ENCODE data around the gene CCDC13. TPM values are rescaled to one million over a fixed set of nuclear protein-coding genes. Genes with fewer than 3 reads are reported as not detected.

CCDC13 gene
- total and polyA plus RNA-seq, 7 donors = 0.30 to 1.2 (median 0.64) TPM

DNA sequence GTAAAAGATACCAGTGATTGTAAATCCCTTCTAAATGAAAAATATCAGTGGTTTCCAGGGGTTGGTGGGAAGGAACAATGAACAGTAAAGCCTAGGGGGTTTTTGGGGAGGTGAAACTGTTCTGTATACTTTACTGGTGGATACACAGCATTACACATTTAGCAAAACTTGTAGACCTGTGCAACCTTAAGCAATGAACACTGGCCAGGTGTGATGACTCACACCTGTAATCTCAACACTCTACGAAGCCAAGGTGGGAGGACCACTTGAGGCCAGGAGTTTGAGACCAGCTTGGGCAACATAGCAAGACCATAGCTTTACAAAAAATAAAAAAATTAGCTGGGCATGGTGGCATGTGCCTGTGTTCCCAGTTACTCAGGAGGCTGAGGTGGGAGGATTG is 1.8 kb downstream of the CCDC13 start:
- no peaks in the 10 kb centered on the region for H3K9me3 ChIP-seq
- no peak overlapping the region for H3K4me3 ChIP-seq
- H3K36me3 ChIP-seq (ENCODE audit: insufficient read depth in 1 of 2, low read depth in 1 of 2) = no peaks in the 10 kb centered on the region
- ATAC-seq = no peak
- no peak for DNase-seq
- intact Hi-C loops (cut with DNase I) = no loop called here
- WGBS, 3 donors = 86 to 93% (median 91%) methylated on average over 1 of the region's 1 CpG
- TF ChIP-seq, protein P1, sequence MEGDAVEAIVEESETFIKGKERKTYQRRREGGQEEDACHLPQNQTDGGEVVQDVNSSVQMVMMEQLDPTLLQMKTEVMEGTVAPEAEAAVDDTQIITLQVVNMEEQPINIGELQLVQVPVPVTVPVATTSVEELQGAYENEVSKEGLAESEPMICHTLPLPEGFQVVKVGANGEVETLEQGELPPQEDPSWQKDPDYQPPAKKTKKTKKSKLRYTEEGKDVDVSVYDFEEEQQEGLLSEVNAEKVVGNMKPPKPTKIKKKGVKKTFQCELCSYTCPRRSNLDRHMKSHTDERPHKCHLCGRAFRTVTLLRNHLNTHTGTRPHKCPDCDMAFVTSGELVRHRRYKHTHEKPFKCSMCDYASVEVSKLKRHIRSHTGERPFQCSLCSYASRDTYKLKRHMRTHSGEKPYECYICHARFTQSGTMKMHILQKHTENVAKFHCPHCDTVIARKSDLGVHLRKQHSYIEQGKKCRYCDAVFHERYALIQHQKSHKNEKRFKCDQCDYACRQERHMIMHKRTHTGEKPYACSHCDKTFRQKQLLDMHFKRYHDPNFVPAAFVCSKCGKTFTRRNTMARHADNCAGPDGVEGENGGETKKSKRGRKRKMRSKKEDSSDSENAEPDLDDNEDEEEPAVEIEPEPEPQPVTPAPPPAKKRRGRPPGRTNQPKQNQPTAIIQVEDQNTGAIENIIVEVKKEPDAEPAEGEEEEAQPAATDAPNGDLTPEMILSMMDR (IDR thresholded peaks at IDR 0.05) = no peak
- no peaks in the 10 kb centered on the region for H3K27me3 ChIP-seq (ENCODE audit: insufficient read depth in 3 of 3, low read length in 2 of 3)
- no peak overlapping the region for H3K27ac ChIP-seq
- H3K4me1 ChIP-seq = no peaks in the 10 kb centered on the region

DNA sequence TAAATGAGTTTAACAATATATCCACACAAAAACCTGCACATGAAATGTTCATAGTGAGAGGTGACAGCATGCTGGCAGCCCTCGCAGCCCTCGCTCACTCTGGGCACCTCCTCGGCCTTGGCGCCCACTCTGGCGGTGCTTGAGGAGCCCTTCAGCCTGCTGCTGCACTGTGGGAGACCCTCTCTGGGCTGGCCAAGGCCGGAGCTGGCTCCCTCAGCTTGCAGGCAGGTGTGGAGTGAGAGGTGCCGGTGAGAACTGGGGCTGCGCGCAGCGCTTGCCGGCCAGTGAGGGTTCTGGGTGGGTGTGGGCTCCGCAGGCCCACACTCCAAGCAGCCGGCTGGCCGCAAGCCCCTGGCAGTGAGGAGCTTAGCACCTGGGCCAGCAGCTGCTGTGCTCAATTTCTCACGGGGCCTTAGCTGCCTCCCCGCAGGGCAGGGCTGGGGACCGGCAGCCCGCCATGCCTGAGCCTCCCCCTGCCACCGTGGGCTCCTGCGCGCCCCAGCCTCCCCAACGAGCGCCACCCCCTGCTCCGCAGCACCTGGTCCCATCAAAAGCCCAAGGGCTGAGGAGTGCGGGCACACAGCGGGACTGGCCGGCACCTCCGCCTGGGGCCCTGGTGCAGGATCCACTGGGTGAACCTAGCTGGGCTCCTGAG is 3.4 kb downstream of the CCDC13 start:
- H3K36me3 ChIP-seq (ENCODE audit: insufficient read depth in 1 of 2, low read depth in 1 of 2) = no peaks in the 10 kb centered on the region
- no peak for ATAC-seq
- intact Hi-C loops (cut with DNase I) = no loop called here
- no peaks in the 10 kb centered on the region for H3K4me1 ChIP-seq
- H3K27ac ChIP-seq = no peak overlapping the region
- no peaks in the 10 kb centered on the region for H3K9me3 ChIP-seq
- no peaks in the 10 kb centered on the region for H3K27me3 ChIP-seq (ENCODE audit: insufficient read depth in 3 of 3, low read length in 2 of 3)
- TF ChIP-seq, protein P1 (IDR thresholded peaks at IDR 0.05) = no peak
- no peak for DNase-seq
- no peak overlapping the region for H3K4me3 ChIP-seq
- WGBS, 3 donors = 79 to 86% (median 82%) methylated on average over 26 to 28 of the region's 28 CpGs

DNA sequence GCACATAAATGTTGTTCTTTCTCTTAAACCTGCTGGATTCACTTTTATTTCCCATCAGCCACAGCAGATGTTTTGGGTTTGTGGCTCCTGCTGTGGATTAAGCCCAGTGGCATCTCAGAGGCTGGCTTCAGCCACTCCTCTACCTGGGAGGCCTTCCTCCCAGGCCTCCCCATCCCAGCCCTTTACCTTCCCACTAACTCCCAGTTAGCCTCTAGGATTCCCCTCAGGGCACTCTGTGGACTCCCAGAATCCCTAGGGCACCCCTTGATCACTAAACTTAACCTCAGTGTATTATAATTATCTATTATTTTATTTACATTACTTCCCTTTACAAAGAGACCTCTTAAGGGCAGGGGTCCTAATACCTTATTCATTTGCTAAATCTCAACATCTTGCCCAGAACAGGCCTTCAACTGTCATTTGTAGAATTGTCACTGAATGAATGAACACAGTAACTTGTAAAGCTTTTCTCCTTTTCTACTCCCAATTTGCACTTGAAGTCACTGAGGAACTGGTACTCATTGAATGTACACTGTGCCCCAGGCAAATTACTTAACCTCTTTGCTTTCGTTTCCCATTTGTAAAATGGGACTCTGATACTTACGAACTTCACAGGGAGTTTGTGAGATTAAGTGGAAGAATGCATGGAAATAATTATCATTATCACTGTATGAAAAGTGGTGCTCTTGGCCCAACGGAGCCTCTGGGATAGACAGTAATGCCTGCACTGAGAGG is 8.3 kb downstream of the CCDC13 start:
- ATAC-seq = no peak
- WGBS, 3 donors = 62 to 78% (median 63%) methylated on average over 3 of the region's 3 CpGs
- H3K27ac ChIP-seq = no peak overlapping the region

DNA sequence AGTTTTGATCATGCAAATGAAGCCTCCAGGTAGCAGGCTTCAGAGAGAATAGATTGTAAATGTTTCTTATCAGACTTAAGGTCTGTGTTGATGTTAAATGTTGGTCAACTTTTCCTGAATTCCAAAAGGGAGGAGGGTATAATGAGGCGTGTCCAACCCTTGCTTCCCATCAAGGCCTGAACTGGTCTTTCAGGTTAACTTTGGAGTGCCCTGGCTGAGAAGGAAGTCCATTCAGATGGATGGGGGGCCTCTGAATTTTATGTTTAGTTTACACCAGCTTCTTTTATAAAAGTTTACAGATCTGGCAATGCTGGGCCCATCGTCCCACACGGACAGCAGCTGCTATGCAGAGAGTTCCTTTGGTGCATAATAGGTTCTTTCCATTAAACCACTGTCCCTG is 8.9 kb downstream of the CCDC13 start:
- ATAC-seq (no peak), DNase-seq (no peak)
- no peaks in the 10 kb centered on the region for H3K27me3 ChIP-seq (ENCODE audit: insufficient read depth in 3 of 3, low read length in 2 of 3)
- 76 to 87% (median 80%) methylated on average over 3 of the region's 3 CpGs for WGBS, 3 donors
- TF ChIP-seq, protein P1 (IDR thresholded peaks at IDR 0.05) = no peak
- no peaks in the 10 kb centered on the region for H3K36me3 ChIP-seq (ENCODE audit: insufficient read depth in 1 of 2, low read depth in 1 of 2)
- H3K4me1 ChIP-seq = no peaks in the 10 kb centered on the region
- no peak overlapping the region for H3K4me3 ChIP-seq
- no peak overlapping the region for H3K27ac ChIP-seq
- H3K9me3 ChIP-seq = no peaks in the 10 kb centered on the region
- intact Hi-C loops (cut with DNase I) = no loop called here

More for the DNA sequence above, 8.3 kb downstream of the CCDC13 start:
- intact Hi-C loops (cut with DNase I) = no loop called here
- H3K4me1 ChIP-seq = no peaks in the 10 kb centered on the region
- H3K27me3 ChIP-seq (ENCODE audit: insufficient read depth in 3 of 3, low read length in 2 of 3) = no peaks in the 10 kb centered on the region
- H3K4me3 ChIP-seq = no peak overlapping the region
- TF ChIP-seq, protein P1 (IDR thresholded peaks at IDR 0.05) = no peak
- DNase-seq = no peak
- no peaks in the 10 kb centered on the region for H3K36me3 ChIP-seq (ENCODE audit: insufficient read depth in 1 of 2, low read depth in 1 of 2)
- H3K9me3 ChIP-seq = no peaks in the 10 kb centered on the region

Data from psoas muscle (tissue), 8 donors.